Common myeloid progenitor, CD34-positive (primary cell): ENCODE measurements around the gene CLDN8.

ENCODE experiments used
- CTCF ChIA-PET: fragments of 350-600 bp; sonication (Branson Sonifier 250); formaldehyde crosslinking; loops from one replicate; lab custom pipeline; 2021; ENCODE audit warnings: antibody characterized with exemption; lab: Charles Lee
- POLR2A ChIA-PET: fragments of 350-600 bp; sonication (Branson Sonifier 250); formaldehyde crosslinking; loops from one replicate; lab custom pipeline; 2021; ENCODE audit warnings: antibody characterized with exemption; lab: Charles Lee
- DNase-seq, 3 donors: peaks; one replicate each; pipeline versions ENCODE4 v3.0.0 to v3.0.0-alpha.2; 2013
- H3K27ac ChIP-seq, 2 experiments: 1 replicate in 1 of 2; 2 replicates in 1 of 2; pipeline ENCODE4 v1.7.0; 2013; ENCODE audit warnings: inconsistent platforms in 2 of 2, low read length in 2 of 2, mild to moderate bottlenecking in 2 of 2, low read depth in 1 of 2, moderate library complexity in 1 of 2; ENCODE audit not compliant: severe bottlenecking in 2 of 2, insufficient read depth in 1 of 2, poor library complexity in 1 of 2
- H3K27me3 ChIP-seq, 5 experiments: replicated peaks in 2 of 5; 1 replicate in 3 of 5; 2 replicates in 2 of 5; pipeline versions ENCODE4 v1.6.1 to v1.7.0; 2013; ENCODE audit warnings: low read length in 4 of 5, mild to moderate bottlenecking in 2 of 5, moderate library complexity in 2 of 5, inconsistent platforms in 1 of 5; ENCODE audit not compliant: insufficient read depth in 5 of 5, control insufficient read depth in 4 of 5
- H3K36me3 ChIP-seq, 4 experiments: 1 replicate in 2 of 4; 2 replicates in 2 of 4; pipeline versions ENCODE4 v1.6.1 to v1.7.0; 2013; ENCODE audit warnings: low read length in 3 of 4, control low read depth in 1 of 4, mild to moderate bottlenecking in 1 of 4; ENCODE audit not compliant: control insufficient read depth in 4 of 4, insufficient read depth in 4 of 4
- H3K4me1 ChIP-seq, 4 experiments: 1 replicate in 3 of 4; 2 replicates in 1 of 4; pipeline versions ENCODE4 v1.6.1 to v1.7.1; 2013; ENCODE audit warnings: low read length in 3 of 4, mild to moderate bottlenecking in 3 of 4, control low read depth in 1 of 4, inconsistent platforms in 1 of 4, moderate library complexity in 1 of 4; ENCODE audit not compliant: control insufficient read depth in 4 of 4, insufficient read depth in 4 of 4; ENCODE audit errors: control extremely low read depth in 1 of 4
- H3K4me3 ChIP-seq, 7 experiments: 1 replicate in 4 of 7; 2 replicates in 3 of 7; pipeline versions ENCODE4 v1.5.1 to v1.7.0; 2013; ENCODE audit warnings: mild to moderate bottlenecking in 7 of 7, low read length in 6 of 7, moderate library complexity in 6 of 7, inconsistent platforms in 2 of 7, low read depth in 2 of 7, control low read depth in 1 of 7; ENCODE audit not compliant: insufficient read depth in 4 of 7, control insufficient read depth in 1 of 7; ENCODE audit errors: extremely low read depth in 1 of 7
- H3K9me3 ChIP-seq, 5 experiments: 1 replicate in 4 of 5; 2 replicates in 1 of 5; pipeline versions ENCODE4 v1.6.1 to v1.7.1; 2013; ENCODE audit warnings: low read length in 4 of 5, mild to moderate bottlenecking in 2 of 5, inconsistent platforms in 1 of 5, low read depth in 1 of 5, moderate library complexity in 1 of 5; ENCODE audit not compliant: control insufficient read depth in 4 of 5, insufficient read depth in 2 of 5; ENCODE audit errors: control extremely low read depth in 1 of 5
- WGBS: methylation state at CpG from one replicate; pipeline ENCODE4 v1.1.5; 2013; ENCODE audit not compliant: insufficient coverage; 5-methylcytosine and 5-hydroxymethylcytosine counted together

CLDN8 gene

DNA sequence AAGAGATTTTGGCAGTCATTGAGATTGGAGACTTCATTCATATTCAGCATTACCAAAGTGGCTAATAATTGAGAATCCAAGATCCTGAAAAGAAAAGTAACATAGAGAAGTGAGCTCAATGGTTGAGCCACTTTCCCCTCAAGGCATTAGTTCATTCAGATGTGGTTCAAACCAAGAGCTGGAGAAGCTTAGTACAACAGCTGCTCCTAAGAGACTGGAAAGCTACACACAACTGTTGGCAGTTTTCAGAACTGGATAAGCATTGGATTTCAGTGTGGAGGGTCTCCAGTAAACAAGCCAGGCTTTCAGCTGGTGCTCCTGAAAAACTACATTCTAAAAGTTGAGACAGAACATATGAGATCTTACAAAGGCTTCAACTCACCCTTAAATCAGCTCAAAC is 29.2 kb upstream of the CLDN8 start:
- H3K27me3 ChIP-seq: peaks cover 0 to 3% (median 0%) of the 10 kb centered on the region in 5 experiments
- no peaks in the 10 kb centered on the region for H3K9me3 ChIP-seq
- ChIA-PET POLR2A (no interaction called here), CTCF (no interaction called here)
- DNase-seq: no peak
- H3K27ac ChIP-seq: no peak overlapping the region
- no peaks in the 10 kb centered on the region for H3K36me3 ChIP-seq
- H3K4me1 ChIP-seq: no peaks in the 10 kb centered on the region
- H3K4me3 ChIP-seq: no peak overlapping the region

DNA sequence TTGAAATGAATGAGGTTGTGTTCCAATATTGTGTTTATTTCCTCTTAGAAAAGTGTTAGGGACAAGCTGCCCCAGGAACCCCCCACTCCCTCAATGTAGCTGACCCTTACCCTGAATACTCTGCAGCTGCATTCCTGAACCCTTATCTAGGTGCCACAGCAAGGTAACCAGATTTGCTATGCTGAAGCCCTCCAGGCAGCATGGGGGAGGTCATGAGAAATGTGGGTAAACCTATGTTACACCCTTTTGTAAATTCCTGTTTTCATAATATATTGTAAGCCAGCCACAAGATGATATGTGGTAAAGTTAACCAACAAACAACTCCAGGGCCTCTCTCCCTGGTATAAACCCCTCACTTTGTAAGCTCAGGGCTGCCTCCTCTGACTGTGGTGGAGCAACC is 27.8 kb upstream of the CLDN8 start:
- peaks cover 0 to 3% (median 0%) of the 10 kb centered on the region in 5 experiments for H3K27me3 ChIP-seq
- no peaks in the 10 kb centered on the region for H3K36me3 ChIP-seq
- H3K4me3 ChIP-seq: no peak overlapping the region
- POLR2A ChIA-PET: no interaction called here
- no peak for DNase-seq
- no peak overlapping the region for H3K27ac ChIP-seq
- no peaks in the 10 kb centered on the region for H3K9me3 ChIP-seq
- CTCF ChIA-PET: no interaction called here
- H3K4me1 ChIP-seq: no peaks in the 10 kb centered on the region

DNA sequence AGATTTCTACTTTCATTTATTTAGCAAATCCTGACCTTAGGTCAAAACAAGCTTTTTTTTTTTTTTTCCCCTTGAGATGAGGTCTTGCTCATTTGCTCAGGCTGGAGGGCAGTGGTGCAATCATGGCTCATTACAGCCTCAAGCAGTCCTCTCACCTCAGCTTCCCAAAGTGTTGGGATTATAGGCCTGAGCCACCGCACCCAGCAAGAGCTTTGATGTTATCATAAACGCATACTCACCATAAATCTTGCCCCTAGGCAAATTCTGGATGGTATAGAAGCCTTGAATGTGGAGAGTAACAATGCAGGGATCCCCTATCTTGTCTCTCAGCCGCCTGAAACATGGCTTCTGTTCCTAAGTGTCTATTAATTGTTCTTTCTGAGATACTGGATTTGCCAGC is 24.8 kb upstream of the CLDN8 start:
- no peaks in the 10 kb centered on the region for H3K36me3 ChIP-seq
- peaks cover 0 to 3% (median 0%) of the 10 kb centered on the region in 5 experiments for H3K27me3 ChIP-seq
- H3K9me3 ChIP-seq: no peaks in the 10 kb centered on the region
- WGBS: no CpG with 5 or more reads among the region's 3 CpGs
- no peak overlapping the region for H3K4me3 ChIP-seq
- POLR2A ChIA-PET: interaction anchor here (0.7 kb wide), 1 partner anchor 24 kb away, joined by 3 read pairs; no protein-coding TSS in a partner anchor
- H3K27ac ChIP-seq: no peak overlapping the region
- CTCF ChIA-PET: no interaction called here
- H3K4me1 ChIP-seq: no peaks in the 10 kb centered on the region
- DNase-seq: no peak

DNA sequence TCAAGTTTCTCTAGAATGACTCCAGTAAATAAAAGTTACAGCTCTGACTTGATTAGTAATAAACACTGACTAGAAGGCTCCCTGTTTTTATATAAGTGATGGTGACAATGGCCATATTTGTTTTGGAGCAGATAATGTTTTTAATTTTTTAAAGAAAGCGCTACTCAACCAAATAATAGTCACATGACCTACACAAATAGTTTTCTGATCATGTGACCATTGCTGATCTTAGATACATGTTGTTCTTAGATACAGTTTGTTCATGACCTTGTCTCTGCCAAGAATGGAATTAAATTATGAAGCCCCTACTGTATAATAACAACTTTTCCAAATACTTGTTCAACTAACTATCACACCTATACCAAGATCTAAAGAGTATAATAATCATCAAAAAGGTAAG is 22.3 kb upstream of the CLDN8 start:
- Histone ChIP-seq H3K36me3 (no peaks in the 10 kb centered on the region), H3K9me3 (no peaks in the 10 kb centered on the region), H3K27ac (no peak overlapping the region), H3K4me1 (no peaks in the 10 kb centered on the region), H3K27me3 (no peaks in the 10 kb centered on the region), H3K4me3 (no peak overlapping the region)
- CTCF ChIA-PET: no interaction called here
- WGBS: no CpG with 5 or more reads among the region's 1 CpG
- DNase-seq: no peak
- POLR2A ChIA-PET: no interaction called here

GRCh38 chr21:30234643-30235042 is 18.7 kb upstream of the CLDN8 start:
- H3K27me3 ChIP-seq: no peaks in the 10 kb centered on the region
- POLR2A ChIA-PET: no interaction called here
- no peak overlapping the region for H3K27ac ChIP-seq
- H3K9me3 ChIP-seq: no peaks in the 10 kb centered on the region
- H3K4me1 ChIP-seq: no peaks in the 10 kb centered on the region
- CTCF ChIA-PET: no interaction called here
- no peak overlapping the region for H3K4me3 ChIP-seq
- no peak for DNase-seq
- WGBS: no CpG with 5 or more reads among the region's 2 CpGs
- no peaks in the 10 kb centered on the region for H3K36me3 ChIP-seq

DNA sequence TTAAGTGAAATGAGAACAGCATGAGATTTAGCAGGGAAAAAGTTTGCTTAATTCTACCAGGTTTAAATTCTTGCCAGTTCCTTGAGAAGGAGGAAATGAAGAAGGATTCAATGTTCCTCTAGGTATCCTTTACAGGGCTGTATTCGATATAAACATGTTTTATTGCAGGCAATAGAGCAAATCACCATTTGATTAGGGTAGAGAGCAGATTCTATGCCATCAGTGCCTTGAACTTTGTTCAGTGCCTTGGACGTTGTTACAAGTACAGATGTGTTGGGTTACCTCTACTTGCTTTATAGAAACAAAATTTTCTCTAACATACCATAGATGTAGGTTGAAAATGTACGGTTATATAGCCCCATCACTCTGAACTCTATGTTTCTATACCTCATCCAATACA is 18.2 kb upstream of the CLDN8 start:
- H3K4me1 ChIP-seq: no peaks in the 10 kb centered on the region
- no peaks in the 10 kb centered on the region for H3K9me3 ChIP-seq
- H3K36me3 ChIP-seq: no peaks in the 10 kb centered on the region
- POLR2A ChIA-PET: no interaction called here
- no peak for DNase-seq
- CTCF ChIA-PET: no interaction called here
- H3K4me3 ChIP-seq: no peak overlapping the region
- WGBS: 100% methylated on average over 1 of the region's 3 CpGs
- no peak overlapping the region for H3K27ac ChIP-seq
- no peaks in the 10 kb centered on the region for H3K27me3 ChIP-seq

- Histone ChIP-seq H3K4me1 (no peaks in the 10 kb centered on the region), H3K36me3 (no peaks in the 10 kb centered on the region), H3K27ac (no peak overlapping the region), H3K9me3 (peaks cover 0 to under 1% (median 0%) of the 10 kb centered on the region in 5 experiments), H3K27me3 (no peaks in the 10 kb centered on the region), H3K4me3 (no peak overlapping the region)
- no peak for DNase-seq
- CTCF ChIA-PET: no interaction called here
- POLR2A ChIA-PET: no interaction called here
- no CpG with 5 or more reads among the region's 2 CpGs for WGBS
Observed at GRCh38 chr21:30233228-30234020, 17.5 kb upstream of the CLDN8 start.
